Erythroblast (primary cell): Measurements from ENCODE around the gene TMEM30B.

ENCODE experiments used
- GATA1 ChIP-seq: IDR thresholded peaks from 2 replicates; pipeline ENCODE4 v1.6.1; 2011; ENCODE audit warnings: low read depth, mild to moderate bottlenecking, control low read depth, low read length, moderate library complexity
- POLR2A ChIP-seq: IDR thresholded peaks from 2 replicates; pipeline ENCODE4 v1.6.1; 2011; ENCODE audit warnings: mild to moderate bottlenecking, low read length

DNA sequence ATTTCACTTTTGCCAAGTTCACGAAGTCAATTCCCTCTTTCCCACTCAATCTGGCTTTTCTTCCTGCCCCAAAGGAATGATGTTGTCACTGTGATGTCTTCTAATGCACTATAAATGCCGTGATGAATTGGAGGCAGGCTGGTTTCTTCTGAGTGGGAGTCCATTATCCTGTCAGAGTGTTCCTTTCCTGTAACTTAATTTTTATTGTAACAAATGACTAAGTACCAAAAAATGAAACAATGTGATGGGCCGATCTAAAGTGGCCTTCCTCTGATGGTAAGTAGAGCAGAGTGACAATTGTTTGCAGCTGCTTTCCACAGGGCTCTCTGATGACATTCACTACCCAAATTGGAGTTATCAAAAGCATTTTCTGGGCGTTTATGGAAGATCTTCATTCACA is 22.2 kb downstream of the TMEM30B start:
- no peak for TF ChIP-seq POLR2A
- TF ChIP-seq GATA1, result no peak
